WI38 (cell line): ENCODE data around the gene ZBTB17.

Experiments used
- H3K4me3 ChIP-seq: 2 replicates; pipeline ENCODE4 v1.5.1; 2011; ENCODE audit warnings: low read depth, mild to moderate bottlenecking, control low read depth, low read length
- TF ChIP-seq, protein P1 (sequence below): IDR thresholded peaks from 2 replicates; pipeline ENCODE4 v1.5.1; 2012; ENCODE audit warnings: low read depth, mild to moderate bottlenecking, control low read depth, low read length

ZBTB17 gene

DNA sequence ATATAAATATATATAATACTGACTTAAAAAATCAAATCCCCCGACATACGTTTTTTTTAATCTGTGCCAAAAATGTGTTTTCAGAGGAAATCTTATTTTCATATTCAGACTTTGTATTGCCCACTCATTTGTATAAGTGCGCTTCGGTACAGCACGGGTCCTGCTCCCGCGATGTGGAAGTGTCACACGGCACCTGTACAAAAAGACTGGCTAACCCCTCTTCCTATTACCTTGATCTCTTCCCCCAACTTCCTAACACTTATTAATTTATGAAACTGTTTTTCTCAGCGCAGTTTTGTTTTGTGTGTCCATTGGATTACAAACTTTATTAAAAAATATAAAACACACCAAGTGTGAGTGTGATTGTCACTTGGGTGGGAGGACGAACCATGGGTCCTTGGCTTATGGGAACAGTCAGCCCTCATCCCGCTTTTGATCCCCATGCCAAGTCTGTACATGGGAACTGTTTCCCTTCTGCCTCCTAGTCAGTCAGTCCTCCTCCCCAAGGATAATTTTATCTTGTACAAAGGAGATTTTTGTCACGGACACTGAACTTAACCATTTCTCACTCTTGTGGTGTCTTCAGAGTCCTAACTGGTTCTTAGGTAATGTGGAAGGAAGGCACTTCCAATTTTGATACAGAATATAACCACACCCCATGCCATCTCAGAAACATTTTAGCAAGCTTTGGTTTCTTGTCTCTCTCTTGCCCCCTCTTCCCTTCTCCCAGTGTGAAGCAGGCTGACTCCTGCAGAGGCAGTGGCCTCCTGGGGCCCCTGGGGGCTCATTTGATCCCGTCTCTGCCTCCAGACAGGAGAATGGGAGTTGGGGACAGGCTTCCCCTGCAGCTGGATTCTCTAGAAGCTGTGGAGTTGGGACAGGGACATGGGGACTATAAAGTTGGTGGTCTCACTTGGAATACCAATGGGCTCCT, 35.5 kb downstream of the ZBTB17 start:
- TF ChIP-seq, protein P1, sequence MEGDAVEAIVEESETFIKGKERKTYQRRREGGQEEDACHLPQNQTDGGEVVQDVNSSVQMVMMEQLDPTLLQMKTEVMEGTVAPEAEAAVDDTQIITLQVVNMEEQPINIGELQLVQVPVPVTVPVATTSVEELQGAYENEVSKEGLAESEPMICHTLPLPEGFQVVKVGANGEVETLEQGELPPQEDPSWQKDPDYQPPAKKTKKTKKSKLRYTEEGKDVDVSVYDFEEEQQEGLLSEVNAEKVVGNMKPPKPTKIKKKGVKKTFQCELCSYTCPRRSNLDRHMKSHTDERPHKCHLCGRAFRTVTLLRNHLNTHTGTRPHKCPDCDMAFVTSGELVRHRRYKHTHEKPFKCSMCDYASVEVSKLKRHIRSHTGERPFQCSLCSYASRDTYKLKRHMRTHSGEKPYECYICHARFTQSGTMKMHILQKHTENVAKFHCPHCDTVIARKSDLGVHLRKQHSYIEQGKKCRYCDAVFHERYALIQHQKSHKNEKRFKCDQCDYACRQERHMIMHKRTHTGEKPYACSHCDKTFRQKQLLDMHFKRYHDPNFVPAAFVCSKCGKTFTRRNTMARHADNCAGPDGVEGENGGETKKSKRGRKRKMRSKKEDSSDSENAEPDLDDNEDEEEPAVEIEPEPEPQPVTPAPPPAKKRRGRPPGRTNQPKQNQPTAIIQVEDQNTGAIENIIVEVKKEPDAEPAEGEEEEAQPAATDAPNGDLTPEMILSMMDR = no peak
- no peak overlapping the region for H3K4me3 ChIP-seq

DNA sequence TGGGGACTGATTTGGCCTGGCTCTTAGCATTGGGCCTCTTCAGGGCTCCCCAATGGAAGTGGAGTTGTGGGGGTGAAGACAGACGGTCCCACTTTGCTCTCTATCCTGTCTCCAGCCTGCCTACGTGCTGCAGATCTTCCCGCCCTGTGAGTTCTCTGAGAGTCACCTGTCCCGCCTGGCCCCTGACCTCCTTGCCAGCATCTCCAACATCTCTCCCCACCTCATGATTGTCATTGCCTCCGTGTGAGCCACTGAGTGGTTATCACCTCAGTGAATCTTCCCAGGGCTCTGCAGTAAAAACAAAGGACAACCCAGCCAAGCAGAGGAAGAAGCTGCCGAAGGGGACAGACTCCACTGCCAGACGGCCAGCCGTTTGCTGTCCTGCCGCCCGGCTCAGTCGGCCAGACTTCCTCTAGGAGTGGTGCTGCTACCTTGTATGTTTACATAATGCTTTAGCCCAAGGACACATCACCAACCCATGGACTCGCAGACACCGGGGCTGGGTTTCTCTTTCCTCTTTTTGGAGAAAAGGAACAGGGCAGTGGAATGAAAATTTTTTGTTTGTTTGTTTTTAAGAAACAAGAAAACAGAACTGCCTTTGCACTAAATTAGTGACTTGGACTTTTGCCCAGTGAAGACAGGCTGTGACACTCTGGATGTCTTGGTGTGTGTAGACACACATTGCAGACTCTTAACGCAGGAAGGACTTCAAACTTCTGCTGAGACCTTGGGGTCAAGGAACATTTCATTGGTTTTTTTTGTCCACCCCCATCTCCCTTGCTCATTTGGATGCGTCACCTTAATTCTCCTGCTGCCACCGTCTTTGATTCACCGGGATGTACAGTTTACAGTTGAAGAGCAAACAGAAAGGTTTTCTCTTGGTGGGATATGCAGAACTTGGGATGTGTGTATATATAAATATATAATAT, 36.5 kb downstream of the ZBTB17 start:
- H3K4me3 ChIP-seq = no peak overlapping the region
- TF ChIP-seq, protein P1 = no peak

DNA sequence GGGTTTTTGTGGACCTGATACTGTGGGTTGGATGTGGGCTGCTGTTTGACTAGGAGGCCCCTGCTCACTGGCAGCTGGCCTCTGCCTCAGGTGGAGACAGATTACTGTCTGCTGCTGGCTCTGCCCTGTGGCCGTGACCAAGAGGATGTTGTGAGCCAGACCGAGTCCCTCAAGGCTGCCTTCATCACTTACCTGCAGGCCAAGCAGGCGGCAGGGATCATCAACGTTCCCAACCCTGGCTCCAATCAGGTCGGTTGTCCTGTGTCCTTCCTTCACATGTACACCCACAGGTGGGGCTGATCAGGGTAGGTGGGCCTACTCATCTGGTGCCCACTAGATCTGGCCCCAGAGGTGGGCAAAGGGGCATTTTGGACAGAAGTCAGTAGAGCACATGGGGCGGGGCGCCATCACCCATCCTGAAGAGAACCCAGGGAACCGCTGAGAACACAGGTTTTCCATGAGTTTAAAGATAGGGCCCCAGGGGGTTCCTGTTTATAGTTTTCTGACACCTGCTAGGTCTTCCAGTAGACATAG, 37.2 kb downstream of the ZBTB17 start:
- TF ChIP-seq, protein P1 = no peak
- H3K4me3 ChIP-seq = no peak overlapping the region

DNA sequence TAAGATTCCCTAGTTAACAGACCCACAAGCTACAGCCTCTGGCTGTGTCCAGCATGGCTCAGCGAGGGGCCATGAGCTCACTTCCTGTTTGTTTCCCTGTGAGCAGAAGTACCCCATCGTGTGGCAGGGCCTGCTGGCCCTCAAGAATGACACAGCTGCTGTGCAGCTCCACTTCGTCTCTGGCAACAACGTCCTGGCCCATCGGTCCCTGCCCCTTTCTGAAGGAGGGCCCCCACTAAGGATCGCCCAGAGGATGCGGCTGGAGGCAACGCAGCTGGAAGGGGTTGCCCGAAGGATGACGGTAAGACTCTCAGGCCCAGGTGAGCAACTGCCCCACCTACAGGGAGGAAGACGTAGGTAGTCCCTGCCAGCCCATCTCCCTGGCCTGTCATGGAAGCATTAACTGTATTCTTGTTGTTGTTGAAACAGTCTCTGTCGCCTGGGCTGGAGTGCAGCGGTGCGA, 38.2 kb downstream of the ZBTB17 start:
- H3K4me3 ChIP-seq = no peak overlapping the region
- TF ChIP-seq, protein P1 = no peak

DNA sequence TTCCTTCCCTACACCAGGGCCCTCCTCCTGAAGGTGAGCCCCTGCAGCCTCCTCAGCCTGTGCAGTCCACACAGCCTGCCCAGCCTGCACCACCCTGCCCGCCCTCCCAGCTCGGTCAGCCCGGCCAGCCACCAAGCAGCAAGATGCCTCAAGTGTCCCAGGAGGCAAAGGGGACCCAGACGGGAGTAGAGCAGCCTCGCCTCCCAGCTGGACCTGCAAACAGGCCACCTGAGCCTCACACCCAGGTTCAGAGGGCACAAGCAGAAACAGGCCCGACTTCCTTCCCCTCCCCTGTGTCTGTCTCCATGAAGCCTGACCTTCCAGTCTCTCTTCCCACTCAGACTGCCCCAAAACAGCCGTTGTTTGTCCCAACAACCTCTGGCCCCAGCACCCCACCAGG, 38.8 kb downstream of the ZBTB17 start:
- no peak overlapping the region for H3K4me3 ChIP-seq
- TF ChIP-seq, protein P1 = no peak

DNA sequence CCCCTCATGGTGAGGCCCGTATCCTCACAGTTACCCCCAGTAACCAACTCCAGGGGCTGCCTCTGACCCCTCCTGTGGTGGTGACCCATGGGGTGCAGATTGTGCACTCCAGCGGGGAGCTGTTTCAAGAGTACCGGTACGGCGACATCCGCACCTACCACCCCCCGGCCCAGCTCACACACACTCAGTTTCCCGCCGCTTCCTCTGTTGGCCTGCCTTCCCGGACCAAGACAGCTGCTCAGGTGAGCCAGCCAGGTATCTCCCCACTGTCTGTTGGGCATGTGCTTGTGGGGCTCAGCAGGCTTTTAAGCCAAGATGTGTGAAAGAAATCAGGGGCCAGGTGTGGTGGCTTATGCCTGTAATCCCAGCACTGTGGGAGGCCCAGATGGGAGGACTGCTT, 39.9 kb downstream of the ZBTB17 start:
- TF ChIP-seq, protein P1 = no peak
- H3K4me3 ChIP-seq = no peak overlapping the region
